Measurements from ENCODE around the gene EHD1. TPM values are rescaled to one million over a fixed set of nuclear protein-coding genes. Genes with fewer than 3 reads are reported as not detected.

EHD1 gene
- total RNA-seq, 2 donors from 2014 or later: 67.4 to 140 TPM

GRCh38 chr11:64831411-64831891 is 47.0 kb downstream of the EHD1 start:
- H3K4me1 ChIP-seq (ENCODE audit: control insufficient read depth in 1 of 2, low read depth in 2 of 2): no peaks in the 10 kb centered on the region
- DNase-seq (ENCODE audit: low spot score): no peak
- H3K4me3 ChIP-seq: no peak overlapping the region
- H3K27me3 ChIP-seq (replicated peaks; ENCODE audit: insufficient read depth): no peaks in the 10 kb centered on the region
- TF ChIP-seq, protein P1, sequence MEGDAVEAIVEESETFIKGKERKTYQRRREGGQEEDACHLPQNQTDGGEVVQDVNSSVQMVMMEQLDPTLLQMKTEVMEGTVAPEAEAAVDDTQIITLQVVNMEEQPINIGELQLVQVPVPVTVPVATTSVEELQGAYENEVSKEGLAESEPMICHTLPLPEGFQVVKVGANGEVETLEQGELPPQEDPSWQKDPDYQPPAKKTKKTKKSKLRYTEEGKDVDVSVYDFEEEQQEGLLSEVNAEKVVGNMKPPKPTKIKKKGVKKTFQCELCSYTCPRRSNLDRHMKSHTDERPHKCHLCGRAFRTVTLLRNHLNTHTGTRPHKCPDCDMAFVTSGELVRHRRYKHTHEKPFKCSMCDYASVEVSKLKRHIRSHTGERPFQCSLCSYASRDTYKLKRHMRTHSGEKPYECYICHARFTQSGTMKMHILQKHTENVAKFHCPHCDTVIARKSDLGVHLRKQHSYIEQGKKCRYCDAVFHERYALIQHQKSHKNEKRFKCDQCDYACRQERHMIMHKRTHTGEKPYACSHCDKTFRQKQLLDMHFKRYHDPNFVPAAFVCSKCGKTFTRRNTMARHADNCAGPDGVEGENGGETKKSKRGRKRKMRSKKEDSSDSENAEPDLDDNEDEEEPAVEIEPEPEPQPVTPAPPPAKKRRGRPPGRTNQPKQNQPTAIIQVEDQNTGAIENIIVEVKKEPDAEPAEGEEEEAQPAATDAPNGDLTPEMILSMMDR (IDR thresholded peaks at IDR 0.05): no peak
- H3K36me3 ChIP-seq: no peaks in the 10 kb centered on the region
- no peak for ATAC-seq (ENCODE audit: insufficient number of reproducible peaks, low FRiP score, low read depth)
- no peaks in the 10 kb centered on the region for H3K9me3 ChIP-seq
- no peak overlapping the region for H3K27ac ChIP-seq

- no peak for ATAC-seq (ENCODE audit: insufficient number of reproducible peaks, low FRiP score, low read depth)
- TF ChIP-seq, protein P1 (IDR thresholded peaks at IDR 0.05): no peak
- H3K27me3 ChIP-seq (replicated peaks; ENCODE audit: insufficient read depth): no peaks in the 10 kb centered on the region
Observed at GRCh38 chr11:64829536-64830251, 48.7 kb downstream of the EHD1 start.

GRCh38 chr11:64827451-64827839 is 51.0 kb downstream of the EHD1 start:
- TF ChIP-seq, protein P1 (IDR thresholded peaks at IDR 0.05): no peak
- Histone ChIP-seq H3K27me3 (replicated peaks; ENCODE audit: insufficient read depth) (no peaks in the 10 kb centered on the region), H3K4me3 (no peak overlapping the region), H3K36me3 (no peaks in the 10 kb centered on the region), H3K9me3 (no peaks in the 10 kb centered on the region), H3K27ac (no peak overlapping the region), H3K4me1 (ENCODE audit: control insufficient read depth in 1 of 2, low read depth in 2 of 2) (no peaks in the 10 kb centered on the region)
- ATAC-seq (ENCODE audit: insufficient number of reproducible peaks, low FRiP score, low read depth) (no peak), DNase-seq (ENCODE audit: low spot score) (no peak)

More at GRCh38 chr11:64829536-64830251, 48.7 kb downstream of the EHD1 start:
- H3K4me1 ChIP-seq (ENCODE audit: control insufficient read depth in 1 of 2, low read depth in 2 of 2): no peaks in the 10 kb centered on the region
- H3K27ac ChIP-seq: no peak overlapping the region
- no peaks in the 10 kb centered on the region for H3K36me3 ChIP-seq
- DNase-seq (ENCODE audit: low spot score): no peak
- H3K4me3 ChIP-seq: no peak overlapping the region
- H3K9me3 ChIP-seq: no peaks in the 10 kb centered on the region

DNA sequence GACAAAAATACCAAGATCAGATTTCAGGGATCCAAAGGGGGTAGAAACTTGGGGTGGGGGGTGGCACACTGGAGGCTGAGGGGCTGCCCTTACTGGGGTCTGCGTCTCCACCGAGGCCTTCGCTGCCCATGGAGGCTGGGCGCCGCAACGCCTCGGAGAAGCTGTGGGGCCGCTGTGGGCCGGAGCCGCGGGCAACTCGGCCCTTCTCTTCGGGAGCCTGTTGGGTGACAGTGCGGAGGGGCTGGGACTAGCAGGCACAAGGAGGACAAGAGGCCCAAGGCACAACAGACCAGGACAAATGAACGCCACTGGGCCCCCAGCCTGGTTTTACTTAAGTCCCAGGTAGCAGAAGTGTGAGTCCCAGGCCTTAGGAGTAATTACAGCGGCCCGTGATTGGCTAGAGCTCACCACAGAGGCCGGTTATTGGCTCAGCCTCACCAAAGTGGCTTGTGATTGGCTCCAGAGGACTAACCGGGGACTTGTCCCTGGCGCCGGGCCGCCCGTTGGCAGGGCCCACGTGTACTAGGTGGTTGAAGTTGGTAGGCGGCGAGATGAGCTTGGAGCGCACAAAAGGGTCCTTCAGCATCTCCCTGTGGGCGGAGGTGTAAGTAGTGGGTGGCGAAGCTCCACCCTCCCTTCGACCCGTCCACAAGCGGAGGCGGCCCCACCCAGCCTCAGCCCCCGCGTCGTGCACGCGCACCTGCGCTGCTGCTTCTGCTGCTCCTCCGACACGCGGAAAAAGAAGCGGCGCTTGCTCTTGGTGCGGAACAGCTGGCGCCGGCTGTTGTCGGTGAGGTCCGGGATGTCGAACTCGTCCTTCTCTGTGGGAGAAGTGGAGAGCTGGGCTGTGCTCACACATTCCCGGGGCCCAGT is 51.6 kb downstream of the EHD1 start:
- TF ChIP-seq, protein P1 (IDR thresholded peaks at IDR 0.05): no peak
- H3K9me3 ChIP-seq: no peaks in the 10 kb centered on the region
- no peaks in the 10 kb centered on the region for H3K27me3 ChIP-seq (replicated peaks; ENCODE audit: insufficient read depth)
- H3K4me1 ChIP-seq (ENCODE audit: control insufficient read depth in 1 of 2, low read depth in 2 of 2): no peaks in the 10 kb centered on the region
- DNase-seq (ENCODE audit: low spot score): no peak
- no peak overlapping the region for H3K4me3 ChIP-seq
- no peaks in the 10 kb centered on the region for H3K36me3 ChIP-seq
- no peak for ATAC-seq (ENCODE audit: insufficient number of reproducible peaks, low FRiP score, low read depth)
- H3K27ac ChIP-seq: no peak overlapping the region

DNA sequence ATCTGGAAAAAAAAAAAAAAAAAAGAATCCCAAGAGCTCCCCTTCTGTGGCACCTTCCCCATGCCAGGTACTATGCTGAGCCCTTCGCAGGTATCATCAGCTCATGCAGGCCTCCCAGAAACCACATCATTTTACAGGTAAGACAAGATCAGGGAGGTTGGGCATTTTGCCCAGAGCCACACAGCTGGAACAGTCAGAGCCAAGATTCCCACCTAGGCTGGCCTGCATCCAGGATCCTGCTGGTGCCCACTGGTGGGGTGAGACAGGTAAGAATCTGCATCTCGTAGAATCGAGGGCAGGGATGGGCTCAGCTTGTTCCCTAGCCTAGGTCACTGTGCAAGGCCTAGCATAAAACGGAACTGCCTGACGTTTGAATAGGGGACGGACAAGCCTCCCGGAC is 52.4 kb downstream of the EHD1 start:
- H3K4me3 ChIP-seq: no peak overlapping the region
- DNase-seq (ENCODE audit: low spot score) (no peak), ATAC-seq (ENCODE audit: insufficient number of reproducible peaks, low FRiP score, low read depth) (no peak)
- TF ChIP-seq, protein P1 (IDR thresholded peaks at IDR 0.05): no peak
- H3K27me3 ChIP-seq (replicated peaks; ENCODE audit: insufficient read depth): no peaks in the 10 kb centered on the region
- no peaks in the 10 kb centered on the region for H3K9me3 ChIP-seq
- H3K4me1 ChIP-seq (ENCODE audit: control insufficient read depth in 1 of 2, low read depth in 2 of 2): no peaks in the 10 kb centered on the region
- H3K36me3 ChIP-seq: no peaks in the 10 kb centered on the region
- no peak overlapping the region for H3K27ac ChIP-seq

Data from thoracic aorta (tissue), 2 donors.